Stomach (tissue), 9 donors: Measurements from ENCODE around the gene AP3B1. TPM values are rescaled to one million over a fixed set of nuclear protein-coding genes. Genes with fewer than 3 reads are reported as not detected.

Source experiments
- DNase-seq, 2 donors: peaks; one replicate each; pipeline versions ENCODE4 v3.0.0 to v3.0.0-alpha.2; 2013 to 2019
- H3K27ac ChIP-seq, 5 donors: fragments of 200-600 bp in 4 of 5; sonication (generic) in 4 of 5; one replicate each; pipeline ENCODE4 v1.5.1; 2013 to 2019; ENCODE audit warnings: mild to moderate bottlenecking in 1 of 5, moderate library complexity in 1 of 5
- H3K27me3 ChIP-seq, 3 donors: fragments of 200-600 bp; sonication (generic); one replicate each; pipeline ENCODE4 v1.5.1; 2017 to 2019; ENCODE audit warnings: mixed run types in 1 of 3
- H3K36me3 ChIP-seq, 4 donors: fragments of 200-600 bp; sonication (generic); 1 replicate in 3 of 4; 2 replicates in 1 of 4; pipeline ENCODE4 v1.5.1; 2016 to 2019
- H3K4me1 ChIP-seq, 4 donors: fragments of 200-600 bp; sonication (generic); one replicate each; pipeline ENCODE4 v1.5.1; 2016 to 2019
- H3K4me3 ChIP-seq, 4 donors: fragments of 200-600 bp; sonication (generic) in 3 of 4; one replicate each; pipeline ENCODE4 v1.5.1; 2016 to 2019; ENCODE audit warnings: mild to moderate bottlenecking in 1 of 4
- H3K9me3 ChIP-seq, 4 donors: fragments of 200-600 bp; sonication (generic); one replicate each; pipeline ENCODE4 v1.5.1; 2016 to 2019
- EP300 ChIP-seq: sonication (generic); formaldehyde crosslinking; IDR thresholded peaks from one replicate; pipeline ENCODE4 v1.6.1; 2017; ENCODE audit warnings: antibody characterized with exemption
- POLR2A ChIP-seq, 4 donors: fragments of 450-650 bp; IDR thresholded peaks; one replicate each; pipeline ENCODE4 v1.6.1; 2016; ENCODE audit warnings: antibody characterized with exemption in 4 of 4, control low read depth in 2 of 4, mild to moderate bottlenecking in 1 of 4, moderate library complexity in 1 of 4
- POLR2AphosphoS5 ChIP-seq, 3 donors: sonication (generic); formaldehyde crosslinking; IDR thresholded peaks; one replicate each; pipeline ENCODE4 v1.6.1; 2016; ENCODE audit warnings: antibody characterized with exemption in 3 of 3
- WGBS, 5 donors: extraction: QIAGEN DNeasy Blood & Tissue Kit in 3 of 5; methylation state at CpG; one replicate each; pipeline versions ENCODE4 v1.1.5 to v1.1.7; 2013 to 2018; 5-methylcytosine and 5-hydroxymethylcytosine counted together
- intact Hi-C: fragments of 100-400 bp; cut with DNase I; formaldehyde crosslinking; loops from one replicate; pipeline ENCODE4 v1.15.1; 2023; ENCODE audit warnings: low total_unique reads
- polyA plus RNA-seq, 3 donors: library from polyadenylated mRNA; stranded (reverse); fragments of 200-250 nt; gene quantifications; one replicate each; pipeline ENCODE4 v1.2.3, GENCODE V29; 2013
- total RNA-seq, 5 donors: library from RNA; depleted of rRNA; stranded (reverse); fragments of >200 nt; gene quantifications; one replicate each; pipeline versions ENCODE4 v1.1.0 to v1.2.3, GENCODE V29; 2014 to 2016
- TF ChIP-seq, protein P1 (sequence below), 7 experiments: fragments of 450-650 bp in 4 of 7; fragments of 200-600 bp in 3 of 7; sonication (generic) in 3 of 7; IDR thresholded peaks; one replicate each; pipeline ENCODE4 v1.5.1; 2016 to 2019; ENCODE audit warnings: antibody characterized with exemption in 7 of 7, control low read depth in 2 of 7, mild to moderate bottlenecking in 1 of 7
- donor health status: healthy with polysubstance abuse.
- donor health status: Bipolar disorder and iron deficiency.
- donor health status: healthy.

The AP3B1 gene
- total and polyA plus RNA-seq, 8 donors = 15.2 to 81.0 (median 23.5) TPM

DNA sequence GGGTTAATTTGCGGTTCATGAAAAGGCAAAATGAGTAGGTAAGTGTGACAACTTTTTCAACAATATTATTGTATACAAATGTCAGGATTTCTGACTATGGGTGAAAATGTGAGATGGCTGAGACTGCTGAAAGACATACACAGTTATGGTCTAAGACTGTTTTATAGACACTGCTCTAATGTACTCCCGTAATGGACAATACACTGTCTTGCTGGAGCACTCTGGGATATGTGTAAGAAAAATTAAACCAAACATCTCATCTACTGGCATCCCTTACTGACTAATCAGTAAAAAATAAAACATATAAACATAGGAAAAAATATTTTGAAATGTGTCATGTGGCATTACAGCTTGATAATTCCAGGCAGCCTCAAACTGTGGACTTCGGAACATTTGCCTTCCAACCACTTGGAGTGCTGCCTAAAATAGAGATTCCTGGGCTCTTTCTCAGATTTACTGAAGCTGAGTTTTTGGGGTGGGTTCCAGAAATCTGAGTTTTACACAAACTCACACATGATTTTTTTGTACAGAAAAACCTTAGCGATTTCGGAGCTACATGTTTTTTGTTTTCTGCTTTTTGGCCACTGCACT, 284.5 kb downstream of the AP3B1 start:
- peaks cover 0 to 21% (median 12%) of the 10 kb centered on the region in 4 donors for H3K4me1 ChIP-seq

GRCh38 chr5:78008356-78008967, 286.0 kb downstream of the AP3B1 start:
- 30 to 55% (median 39%) methylated on average over 1 of the region's 1 CpG for WGBS, 5 donors
- DNase-seq = peak in 1 of 2 donors; percentile 69
- intact Hi-C loops = no loop called here

More for the DNA sequence above, 284.5 kb downstream of the AP3B1 start:
- H3K27me3 ChIP-seq = no peaks in the 10 kb centered on the region
- 67 to 82% (median 72%) methylated on average over 5 of the region's 5 CpGs for WGBS, 5 donors
- no peak for TF ChIP-seq EP300
- no peak for TF ChIP-seq POLR2A (IDR thresholded peaks at IDR 0.05)
- TF ChIP-seq, protein P1, sequence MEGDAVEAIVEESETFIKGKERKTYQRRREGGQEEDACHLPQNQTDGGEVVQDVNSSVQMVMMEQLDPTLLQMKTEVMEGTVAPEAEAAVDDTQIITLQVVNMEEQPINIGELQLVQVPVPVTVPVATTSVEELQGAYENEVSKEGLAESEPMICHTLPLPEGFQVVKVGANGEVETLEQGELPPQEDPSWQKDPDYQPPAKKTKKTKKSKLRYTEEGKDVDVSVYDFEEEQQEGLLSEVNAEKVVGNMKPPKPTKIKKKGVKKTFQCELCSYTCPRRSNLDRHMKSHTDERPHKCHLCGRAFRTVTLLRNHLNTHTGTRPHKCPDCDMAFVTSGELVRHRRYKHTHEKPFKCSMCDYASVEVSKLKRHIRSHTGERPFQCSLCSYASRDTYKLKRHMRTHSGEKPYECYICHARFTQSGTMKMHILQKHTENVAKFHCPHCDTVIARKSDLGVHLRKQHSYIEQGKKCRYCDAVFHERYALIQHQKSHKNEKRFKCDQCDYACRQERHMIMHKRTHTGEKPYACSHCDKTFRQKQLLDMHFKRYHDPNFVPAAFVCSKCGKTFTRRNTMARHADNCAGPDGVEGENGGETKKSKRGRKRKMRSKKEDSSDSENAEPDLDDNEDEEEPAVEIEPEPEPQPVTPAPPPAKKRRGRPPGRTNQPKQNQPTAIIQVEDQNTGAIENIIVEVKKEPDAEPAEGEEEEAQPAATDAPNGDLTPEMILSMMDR (IDR thresholded peaks at IDR 0.05) = no peak
- TF ChIP-seq POLR2AphosphoS5 (IDR thresholded peaks at IDR 0.05) = peak in 1 of 3 donors; percentile 3
- H3K27ac ChIP-seq = peak overlapping the region in 3 of 5 donors; percentile 43 to 67 (median 44)
- intact Hi-C loops = no loop called here
- H3K36me3 ChIP-seq = peaks cover 0 to 4% (median 0%) of the 10 kb centered on the region in 4 donors
- H3K4me3 ChIP-seq = no peak overlapping the region
- H3K9me3 ChIP-seq = no peaks in the 10 kb centered on the region
- peak in 1 of 2 donors; percentile 72 for DNase-seq

GRCh38 chr5:78007233-78007632, 287.3 kb downstream of the AP3B1 start:
- H3K4me1 ChIP-seq = peaks cover 0 to 26% (median 15%) of the 10 kb centered on the region in 4 donors
- H3K9me3 ChIP-seq = no peaks in the 10 kb centered on the region
- intact Hi-C loops = no loop called here
- no peaks in the 10 kb centered on the region for H3K27me3 ChIP-seq
- TF ChIP-seq, protein P1 (IDR thresholded peaks at IDR 0.05) = no peak
- TF ChIP-seq POLR2A (IDR thresholded peaks at IDR 0.05) (no peak), POLR2AphosphoS5 (IDR thresholded peaks at IDR 0.05) (no peak), EP300 (no peak)
- DNase-seq = no peak
- H3K27ac ChIP-seq = no peak overlapping the region
- H3K4me3 ChIP-seq = no peak overlapping the region
- peaks cover 0 to 7% (median 6%) of the 10 kb centered on the region in 4 donors for H3K36me3 ChIP-seq
- WGBS, 5 donors = 93 to 99% (median 95%) methylated on average over 3 of the region's 3 CpGs

More at GRCh38 chr5:78008356-78008967, 286.0 kb downstream of the AP3B1 start:
- Histone ChIP-seq H3K9me3 (no peaks in the 10 kb centered on the region), H3K27me3 (no peaks in the 10 kb centered on the region), H3K27ac (no peak overlapping the region), H3K4me3 (no peak overlapping the region), H3K4me1 (peaks cover 0 to 26% (median 15%) of the 10 kb centered on the region in 4 donors), H3K36me3 (no peaks in the 10 kb centered on the region)
- TF ChIP-seq EP300 = no peak
- no peak for TF ChIP-seq POLR2AphosphoS5 (IDR thresholded peaks at IDR 0.05)
- TF ChIP-seq, protein P1 (IDR thresholded peaks at IDR 0.05) = peak in 4 of 7 experiments; percentile 29 to 63 (median 55)
- no peak for TF ChIP-seq POLR2A (IDR thresholded peaks at IDR 0.05)

DNA sequence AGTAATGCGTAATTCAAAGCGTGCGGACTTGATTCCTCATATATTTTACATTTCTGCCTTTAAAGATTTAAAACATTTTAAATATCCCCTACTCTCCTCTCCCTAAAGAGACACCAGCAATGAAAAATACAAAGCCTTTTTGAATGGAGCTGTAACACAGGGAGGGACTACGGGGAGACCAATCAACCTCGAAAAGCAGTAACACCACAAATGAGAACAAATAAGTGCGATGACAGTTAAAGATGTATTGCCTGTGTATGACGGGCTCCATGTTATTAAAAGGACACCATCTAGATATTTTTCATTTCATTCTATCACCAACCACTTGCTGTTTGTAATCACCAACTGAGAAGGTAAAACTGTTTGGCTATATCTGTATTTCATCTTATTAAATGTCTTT, 288.0 kb downstream of the AP3B1 start:
- peaks cover 0 to 26% (median 15%) of the 10 kb centered on the region in 4 donors for H3K4me1 ChIP-seq
- no peak overlapping the region for H3K4me3 ChIP-seq
- intact Hi-C loops = no loop called here
- no peaks in the 10 kb centered on the region for H3K27me3 ChIP-seq
- no peak for DNase-seq
- H3K9me3 ChIP-seq = no peaks in the 10 kb centered on the region
- TF ChIP-seq POLR2A (IDR thresholded peaks at IDR 0.05) = no peak
- TF ChIP-seq EP300 = no peak
- TF ChIP-seq, protein P1 (IDR thresholded peaks at IDR 0.05) = no peak
- no peak for TF ChIP-seq POLR2AphosphoS5 (IDR thresholded peaks at IDR 0.05)
- WGBS, 5 donors = 95 to 99% (median 98%) methylated on average over 7 of the region's 7 CpGs
- H3K27ac ChIP-seq = no peak overlapping the region
- peaks cover 0 to 8% (median 7%) of the 10 kb centered on the region in 4 donors for H3K36me3 ChIP-seq
